ENCODE measurements around the gene NAIF1. TPM values are rescaled to one million over a fixed set of nuclear protein-coding genes. Genes with fewer than 3 reads are reported as not detected.

Gene NAIF1
- total RNA-seq, 1 donor from 2014 or later: 8.8 TPM

GRCh38 chr9:128096616-128097536, 29.8 kb upstream of the NAIF1 start:
- peaks cover 6% of the 10 kb centered on the region for H3K36me3 Mint-ChIP-seq (ENCODE audit: low read depth)
- no peak overlapping the region for H3K4me3 Mint-ChIP-seq (ENCODE audit: unreplicated experiment)
- H3K4me1 Mint-ChIP-seq (ENCODE audit: low read depth): peaks cover 62% of the 10 kb centered on the region
- no peaks in the 10 kb centered on the region for H3K27me3 Mint-ChIP-seq (ENCODE audit: low read depth)
- DNase-seq (ENCODE audit: low spot score): no peak
- peak overlapping the region; percentile 100 for H3K27ac Mint-ChIP-seq (ENCODE audit: unreplicated experiment)
- H3K9me3 Mint-ChIP-seq (ENCODE audit: low read depth): no peaks in the 10 kb centered on the region
- TF ChIP-seq, protein P1, sequence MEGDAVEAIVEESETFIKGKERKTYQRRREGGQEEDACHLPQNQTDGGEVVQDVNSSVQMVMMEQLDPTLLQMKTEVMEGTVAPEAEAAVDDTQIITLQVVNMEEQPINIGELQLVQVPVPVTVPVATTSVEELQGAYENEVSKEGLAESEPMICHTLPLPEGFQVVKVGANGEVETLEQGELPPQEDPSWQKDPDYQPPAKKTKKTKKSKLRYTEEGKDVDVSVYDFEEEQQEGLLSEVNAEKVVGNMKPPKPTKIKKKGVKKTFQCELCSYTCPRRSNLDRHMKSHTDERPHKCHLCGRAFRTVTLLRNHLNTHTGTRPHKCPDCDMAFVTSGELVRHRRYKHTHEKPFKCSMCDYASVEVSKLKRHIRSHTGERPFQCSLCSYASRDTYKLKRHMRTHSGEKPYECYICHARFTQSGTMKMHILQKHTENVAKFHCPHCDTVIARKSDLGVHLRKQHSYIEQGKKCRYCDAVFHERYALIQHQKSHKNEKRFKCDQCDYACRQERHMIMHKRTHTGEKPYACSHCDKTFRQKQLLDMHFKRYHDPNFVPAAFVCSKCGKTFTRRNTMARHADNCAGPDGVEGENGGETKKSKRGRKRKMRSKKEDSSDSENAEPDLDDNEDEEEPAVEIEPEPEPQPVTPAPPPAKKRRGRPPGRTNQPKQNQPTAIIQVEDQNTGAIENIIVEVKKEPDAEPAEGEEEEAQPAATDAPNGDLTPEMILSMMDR (IDR thresholded peaks at IDR 0.05): no peak

GRCh38 chr9:128094950-128095544, 27.9 kb upstream of the NAIF1 start:
- H3K9me3 Mint-ChIP-seq (ENCODE audit: low read depth): no peaks in the 10 kb centered on the region
- no peaks in the 10 kb centered on the region for H3K27me3 Mint-ChIP-seq (ENCODE audit: low read depth)
- TF ChIP-seq, protein P1 (IDR thresholded peaks at IDR 0.05): no peak
- peak overlapping the region; percentile 99 for H3K27ac Mint-ChIP-seq (ENCODE audit: unreplicated experiment)
- no peaks in the 10 kb centered on the region for H3K36me3 Mint-ChIP-seq (ENCODE audit: low read depth)
- no peak overlapping the region for H3K4me3 Mint-ChIP-seq (ENCODE audit: unreplicated experiment)
- no peak for DNase-seq (ENCODE audit: low spot score)
- peaks cover 59% of the 10 kb centered on the region for H3K4me1 Mint-ChIP-seq (ENCODE audit: low read depth)

DNA sequence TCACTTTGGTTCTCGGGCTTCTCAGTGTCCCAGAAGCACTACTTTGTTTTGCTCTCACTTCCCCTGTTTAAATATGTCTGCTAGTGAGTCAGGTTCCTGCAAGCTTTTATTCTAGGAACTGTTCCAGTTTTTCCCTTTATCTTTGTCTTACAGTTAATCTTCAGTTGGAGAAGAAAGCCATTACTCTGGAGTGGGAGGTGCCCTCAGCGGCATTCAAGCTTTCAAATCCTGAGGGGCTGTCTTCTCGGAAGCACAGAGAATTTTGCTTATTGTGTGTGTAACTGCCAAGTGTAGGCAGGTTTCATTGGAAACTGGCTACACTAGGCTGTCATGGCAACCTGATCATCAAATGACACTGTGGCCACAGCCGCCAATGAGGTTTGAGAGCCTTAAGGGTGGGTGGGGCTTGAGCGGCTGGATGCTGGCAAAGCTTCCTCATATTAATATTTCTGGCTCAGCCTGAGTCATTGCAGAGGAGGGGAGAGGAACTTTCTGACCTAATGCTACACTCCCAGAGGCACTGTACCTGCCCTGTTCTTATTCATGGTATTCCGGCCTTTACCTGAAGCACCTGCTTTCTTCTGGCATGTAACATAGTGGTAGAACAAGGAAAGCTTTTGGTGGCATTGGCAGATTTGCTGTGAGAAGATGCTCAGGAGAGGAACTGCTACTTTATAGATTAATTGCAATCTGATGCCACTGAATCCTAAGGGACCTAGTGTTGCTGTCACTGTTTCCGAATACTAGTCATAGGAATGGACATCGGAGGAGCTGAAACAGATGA, 27.2 kb upstream of the NAIF1 start:
- H3K27me3 Mint-ChIP-seq (ENCODE audit: low read depth): no peaks in the 10 kb centered on the region
- peaks cover 52% of the 10 kb centered on the region for H3K4me1 Mint-ChIP-seq (ENCODE audit: low read depth)
- TF ChIP-seq, protein P1 (IDR thresholded peaks at IDR 0.05): no peak
- peak overlapping the region; percentile 59 for H3K4me3 Mint-ChIP-seq (ENCODE audit: unreplicated experiment)
- no peaks in the 10 kb centered on the region for H3K36me3 Mint-ChIP-seq (ENCODE audit: low read depth)
- peak overlapping the region; percentile 99 for H3K27ac Mint-ChIP-seq (ENCODE audit: unreplicated experiment)
- H3K9me3 Mint-ChIP-seq (ENCODE audit: low read depth): no peaks in the 10 kb centered on the region
- DNase-seq (ENCODE audit: low spot score): no peak

DNA sequence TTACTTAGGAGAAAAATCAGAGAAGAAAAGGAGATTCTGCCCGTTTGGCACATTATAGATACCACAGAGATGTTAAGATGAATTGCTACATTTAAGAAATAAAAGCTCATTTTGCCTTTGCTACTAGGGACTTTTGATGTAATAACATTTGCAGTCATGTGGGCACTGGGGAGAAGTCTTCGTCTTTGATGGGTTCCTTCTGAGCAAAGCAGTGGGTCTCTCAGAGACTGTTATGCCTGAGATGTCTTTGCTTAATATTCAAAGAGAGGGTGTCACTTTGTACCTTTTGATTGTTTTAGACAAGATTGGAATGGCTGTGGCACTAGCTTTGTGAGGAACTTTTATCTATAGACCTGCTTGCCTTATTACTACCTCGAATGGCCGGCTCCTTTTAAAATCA, 25.9 kb upstream of the NAIF1 start:
- H3K4me3 Mint-ChIP-seq (ENCODE audit: unreplicated experiment): no peak overlapping the region
- H3K36me3 Mint-ChIP-seq (ENCODE audit: low read depth): no peaks in the 10 kb centered on the region
- H3K4me1 Mint-ChIP-seq (ENCODE audit: low read depth): peaks cover 40% of the 10 kb centered on the region
- no peaks in the 10 kb centered on the region for H3K9me3 Mint-ChIP-seq (ENCODE audit: low read depth)
- DNase-seq (ENCODE audit: low spot score): no peak
- H3K27me3 Mint-ChIP-seq (ENCODE audit: low read depth): no peaks in the 10 kb centered on the region
- TF ChIP-seq, protein P1 (IDR thresholded peaks at IDR 0.05): no peak
- peak overlapping the region; percentile 99 for H3K27ac Mint-ChIP-seq (ENCODE audit: unreplicated experiment)

Data from chondrocyte (in vitro differentiated cells).